H1 (cell line): Measurements from ENCODE around the gene ASCC1. TPM values are rescaled to one million over a fixed set of nuclear protein-coding genes. Genes with fewer than 3 reads are reported as not detected.
A peak's percentile ranks its signal among the peaks of the same experiment; 100 is the strongest.

Source experiments
- CTCF ChIA-PET: fragments of 300-600 bp; sonication (Branson Sonifier 250); formaldehyde crosslinking; loops from one replicate; lab custom pipeline; 2021; ENCODE audit not compliant: partially characterized antibody; lab: Charles Lee
- POLR2A ChIA-PET: fragments of 300-600 bp; sonication (Branson Sonifier 250); formaldehyde crosslinking; loops from one replicate; lab custom pipeline; 2021; ENCODE audit warnings: inconsistent platforms; ENCODE audit not compliant: partially characterized antibody; lab: Charles Lee
- DNase-seq, 2 experiments: peaks; one replicate each; pipeline versions ENCODE4 v3.0.0 to v3.0.0-alpha.2; 2010 to 2022; ENCODE audit warnings: low spot score in 2 of 2, low read depth in 1 of 2, mixed read lengths in 1 of 2
- FAIRE-seq: peaks from 2 replicates; lab custom pipeline; 2011; peaks lifted over from hg19 to GRCh38; lab: Jason Lieb, UNC
- H2AFZ ChIP-seq: 2 replicates; pipeline ENCODE4 v1.8.1; 2012; ENCODE audit warnings: low read length, inconsistent platforms
- H2AK5ac ChIP-seq: 2 replicates; pipeline ENCODE4 v1.6.1; 2013; ENCODE audit warnings: low read depth, low read length
- H2BK120ac ChIP-seq: replicated peaks from 2 replicates; pipeline ENCODE3; 2013; ENCODE audit warnings: low read depth, low read length, inconsistent platforms
- H2BK12ac ChIP-seq: 2 replicates; pipeline ENCODE4 v1.6.1; 2013; ENCODE audit warnings: low read depth, low read length
- H2BK15ac ChIP-seq: 2 replicates; pipeline ENCODE4 v1.6.1; 2013; ENCODE audit warnings: low read length
- H2BK20ac ChIP-seq: 2 replicates; pipeline ENCODE4 v1.6.1; 2013; ENCODE audit warnings: low read length
- H2BK5ac ChIP-seq: 2 replicates; pipeline ENCODE4 v1.6.1; 2013; ENCODE audit warnings: low read depth, low read length
- H3K14ac ChIP-seq: 2 replicates; pipeline ENCODE4 v1.6.1; 2013; ENCODE audit warnings: inconsistent platforms; ENCODE audit not compliant: insufficient read length
- H3K18ac ChIP-seq: 2 replicates; pipeline ENCODE4 v1.6.1; 2013; ENCODE audit warnings: low read length; ENCODE audit errors: extremely low read depth
- H3K23ac ChIP-seq: 2 replicates; pipeline ENCODE4 v1.6.1; 2013; ENCODE audit warnings: inconsistent platforms; ENCODE audit not compliant: insufficient read length
- H3K23me2 ChIP-seq: 2 replicates; pipeline ENCODE4 v1.6.1; 2013; ENCODE audit warnings: low read depth, low read length
- H3K27ac ChIP-seq: 2 replicates; pipeline ENCODE4 v1.6.1; 2011; ENCODE audit warnings: low read depth, low read length, inconsistent platforms
- H3K27me3 ChIP-seq, 4 experiments: replicated peaks in 1 of 4; 1 replicate in 1 of 4; 2 replicates in 3 of 4; pipeline versions ENCODE4 v1.6.1 to v1.8.1; 2011 to 2013; ENCODE audit warnings: low read length in 3 of 4, mild to moderate bottlenecking in 3 of 4, inconsistent platforms in 2 of 4, mixed read lengths in 2 of 4, moderate library complexity in 1 of 4; ENCODE audit not compliant: control insufficient read depth in 3 of 4, insufficient read depth in 3 of 4; ENCODE audit errors: extremely low read depth in 1 of 4
- H3K36me3 ChIP-seq, 4 experiments: 2 replicates each; pipeline versions ENCODE4 v1.6.1 to v1.8.1; 2011 to 2013; ENCODE audit warnings: mild to moderate bottlenecking in 4 of 4, low read length in 3 of 4, moderate library complexity in 2 of 4, control low read depth in 1 of 4, inconsistent platforms in 1 of 4; ENCODE audit not compliant: insufficient read depth in 4 of 4, control insufficient read depth in 2 of 4
- H3K4ac ChIP-seq: replicated peaks from 2 replicates; pipeline ENCODE3; 2013; ENCODE audit warnings: low read length, low read depth, mixed read lengths, inconsistent platforms; ENCODE audit not compliant: insufficient read length
- H3K4me1 ChIP-seq, 4 experiments: replicated peaks in 1 of 4; 1 replicate in 1 of 4; 2 replicates in 3 of 4; pipeline versions ENCODE4 v1.6.1 to v1.8.1; 2011 to 2013; ENCODE audit warnings: low read length in 3 of 4, inconsistent platforms in 2 of 4, mixed read lengths in 1 of 4; ENCODE audit not compliant: insufficient read depth in 4 of 4, control insufficient read depth in 3 of 4
- H3K4me2 ChIP-seq, 2 experiments: 2 replicates each; pipeline versions ENCODE4 v1.6.1 to v1.8.1; 2011 to 2013; ENCODE audit warnings: low read depth in 2 of 2, low read length in 2 of 2, control low read depth in 1 of 2, inconsistent platforms in 1 of 2, mild to moderate bottlenecking in 1 of 2; ENCODE audit not compliant: insufficient read depth in 1 of 2
- H3K4me3 ChIP-seq, 4 experiments: fragments of 200-600, 300-600 bp in 1 of 4; sonication (generic), shearing (Covaris generic), sonication (Bioruptor Twin) in 1 of 4; 2 replicates each; pipeline versions ENCODE4 v1.5.1 to v1.8.1; 2011 to 2016; ENCODE audit warnings: low read length in 4 of 4, low read depth in 3 of 4, control low read depth in 2 of 4, inconsistent platforms in 2 of 4, mild to moderate bottlenecking in 2 of 4, mixed read lengths in 1 of 4, moderate library complexity in 1 of 4; ENCODE audit not compliant: insufficient read depth in 2 of 4; ENCODE audit errors: extremely low read depth in 1 of 4
- H3K56ac ChIP-seq: replicated peaks from 2 replicates; pipeline ENCODE3; 2013; ENCODE audit warnings: low read depth, mild to moderate bottlenecking, mixed read lengths, low read length, inconsistent platforms; ENCODE audit not compliant: insufficient read length
- H3K79me1 ChIP-seq: 2 replicates; pipeline ENCODE4 v1.6.1; 2013; ENCODE audit warnings: low read depth, low read length, control low read depth
- H3K79me2 ChIP-seq, 2 experiments: 2 replicates each; pipeline versions ENCODE4 v1.6.1 to v1.8.1; 2012 to 2013; ENCODE audit warnings: low read length in 2 of 2, mild to moderate bottlenecking in 2 of 2, inconsistent platforms in 1 of 2; ENCODE audit not compliant: insufficient read depth in 2 of 2, control insufficient read depth in 1 of 2
- H3K9ac ChIP-seq, 4 experiments: replicated peaks in 1 of 4; 1 replicate in 1 of 4; 2 replicates in 3 of 4; pipeline versions ENCODE4 v1.6.1 to v1.8.1; 2011 to 2013; ENCODE audit warnings: low read depth in 3 of 4, low read length in 3 of 4, control low read depth in 2 of 4, mild to moderate bottlenecking in 2 of 4, moderate library complexity in 2 of 4, inconsistent platforms in 1 of 4; ENCODE audit errors: extremely low read depth in 1 of 4
- H3K9me3 ChIP-seq, 2 experiments: 2 replicates each; pipeline versions ENCODE4 v1.6.1 to v1.8.1; 2012 to 2013; ENCODE audit warnings: mild to moderate bottlenecking in 2 of 2, moderate library complexity in 2 of 2, control low read depth in 1 of 2, inconsistent platforms in 1 of 2, low read depth in 1 of 2, low read length in 1 of 2, mixed read lengths in 1 of 2; ENCODE audit not compliant: insufficient read depth in 2 of 2
- H4K20me1 ChIP-seq, 2 experiments: replicated peaks in 1 of 2; 2 replicates each; pipeline versions ENCODE3 to v1.8.1; 2011 to 2013; ENCODE audit warnings: inconsistent platforms in 2 of 2, low read length in 2 of 2, mild to moderate bottlenecking in 1 of 2; ENCODE audit not compliant: insufficient read depth in 2 of 2, control insufficient read depth in 1 of 2
- H4K5ac ChIP-seq: 2 replicates; pipeline ENCODE4 v1.6.1; 2013; ENCODE audit warnings: low read length, low read depth, mixed read lengths, inconsistent platforms; ENCODE audit not compliant: insufficient read length
- H4K8ac ChIP-seq: 2 replicates; pipeline ENCODE4 v1.8.0; 2013; ENCODE audit warnings: mild to moderate bottlenecking, moderate library complexity, low read length, inconsistent platforms; ENCODE audit not compliant: insufficient read depth; ENCODE audit errors: extremely low read depth
- H4K91ac ChIP-seq: replicated peaks from 2 replicates; pipeline ENCODE3; 2013; ENCODE audit warnings: low read length, mixed read lengths, inconsistent platforms; ENCODE audit not compliant: insufficient read length
- TAF7 ChIP-seq: optimal IDR thresholded peaks from 2 replicates; pipeline ENCODE3; 2011; ENCODE audit warnings: low read depth, mild to moderate bottlenecking, inconsistent platforms, low read length, moderate library complexity, borderline replicate concordance
- TEAD4 ChIP-seq: IDR thresholded peaks from 2 replicates; pipeline ENCODE4 v1.6.1; 2012; ENCODE audit warnings: low read depth, low read length, inconsistent platforms, mixed read lengths
- YY1 ChIP-seq: IDR thresholded peaks from 2 replicates; pipeline ENCODE4 v1.6.1; 2011; ENCODE audit warnings: low read depth, mild to moderate bottlenecking, low read length
- WGBS, 2 experiments: shearing (Covaris generic) in 1 of 2; methylation state at CpG; one replicate each; pipeline versions ENCODE4 v1.1.6 to v1.1.7; 2013 to 2015; ENCODE audit warnings: low lambda C conversion rate in 2 of 2, mixed read lengths in 2 of 2, inconsistent platforms in 1 of 2, low coverage in 1 of 2, missing lambda C conversion rate in 1 of 2; ENCODE audit not compliant: insufficient replicate concordance in 2 of 2, insufficient coverage in 1 of 2, insufficient read length in 1 of 2; ENCODE audit errors: extremely low coverage in 1 of 2, missing lambda C conversion rate in 1 of 2; 5-methylcytosine and 5-hydroxymethylcytosine counted together
- polyA plus RNA-seq, 7 experiments: library from polyadenylated mRNA; depleted of rRNA in 3 of 7; stranded (reverse) in 5 of 7; unstranded in 2 of 7; fragments of >200 nt in 5 of 7; fragments of 200-250 nt in 2 of 7; gene quantifications; 1 replicate in 5 of 7; 2 replicates in 1 of 7; 4 replicates in 1 of 7; pipeline versions ENCODE4 v1.2.1 to v1.2.3, GENCODE V29; 2011 to 2013; ENCODE audit warnings: missing spikeins in 2 of 7, mixed read lengths in 2 of 7
- total RNA-seq: library from RNA; stranded (reverse); fragmentation: NEBNext Ultra II Directional; extraction: Animal tissue kit (Norgen Biotek cat#: 25700); gene quantifications from 2 replicates; pipeline ENCODE4 v1.2.1, GENCODE V29; 2021

ASCC1 gene
- total and polyA plus RNA-seq, 2 of the 8 experiments (the other 6 are each of a cell fraction or from before 2014, with no cell fraction given), result 25.6 to 35.8 TPM

DNA sequence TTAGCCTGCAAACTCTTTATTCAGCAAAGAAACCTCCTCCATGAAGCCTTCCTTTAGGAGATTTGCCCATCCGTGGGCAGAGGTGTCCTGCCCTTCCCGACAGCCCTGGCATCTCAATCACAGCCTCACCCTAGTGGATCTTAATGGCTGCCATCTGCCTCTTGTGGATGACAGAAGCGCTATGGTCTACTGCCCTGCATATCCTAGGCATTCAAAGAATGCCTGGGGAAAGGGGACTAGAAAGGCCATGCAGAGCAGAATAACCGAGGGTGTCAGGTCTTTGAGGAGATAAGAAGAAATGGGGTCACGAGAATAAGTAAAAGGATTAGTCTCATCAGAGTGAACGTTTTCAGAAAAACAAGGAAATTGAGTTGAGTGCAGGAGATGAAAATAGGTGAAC is 70.0 kb downstream of the ASCC1 start:
- no peaks in the 10 kb centered on the region for H3K9me3 ChIP-seq
- H2AFZ ChIP-seq, result no peak overlapping the region
- no peaks in the 10 kb centered on the region; the same call in 1 of the 2 replicates for H3K79me1 ChIP-seq
- FAIRE-seq, result peak; percentile 82
- ChIA-PET CTCF (no interaction called here), POLR2A (interaction anchor here (1.0 to 1.1 kb wide), 2 partner anchors 10 to 13 kb away, joined by 3 to 4 read pairs; no protein-coding TSS in a partner anchor)
- H3K56ac ChIP-seq, result no peak overlapping the region
- H2AK5ac ChIP-seq, result no peak overlapping the region
- H3K14ac ChIP-seq, result no peak overlapping the region
- H4K8ac ChIP-seq, result no peak overlapping the region
- H3K4ac ChIP-seq, result no peak overlapping the region
- no peak overlapping the region for H3K4me3 ChIP-seq
- no peak overlapping the region; a peak in 1 of 4 replicates for H3K4me2 ChIP-seq
- no peaks in the 10 kb centered on the region for H3K27me3 ChIP-seq
- no peak overlapping the region; the same call in 1 of the 2 replicates for H2BK5ac ChIP-seq
- H2BK15ac ChIP-seq, result 0 out of 2 replicates have a peak overlapping the region, but pooled peaks have one; percentile 63
- 63% methylated on average over 6 of the region's 6 CpGs; no CpG with 5 or more reads in 1 of the 2 experiments for WGBS, 2 experiments
- H3K79me2 ChIP-seq, result no peaks in the 10 kb centered on the region
- H4K20me1 ChIP-seq, result no peaks in the 10 kb centered on the region
- no peak overlapping the region for H3K27ac ChIP-seq
- H3K23me2 ChIP-seq, result no peaks in the 10 kb centered on the region
- H2BK20ac ChIP-seq, result no peak overlapping the region
- no peak overlapping the region for H3K23ac ChIP-seq
- no peak for DNase-seq
- 0 out of 2 replicates have a peak overlapping the region, but pooled peaks have one; percentile 63 for H3K18ac ChIP-seq
- H4K91ac ChIP-seq, result no peak overlapping the region
- peaks cover 0 to 8% (median 5%) of the 10 kb centered on the region in 4 experiments; a peak in 5 of 7 replicates for H3K4me1 ChIP-seq
- H2BK120ac ChIP-seq, result no peak overlapping the region
- no peak overlapping the region for H4K5ac ChIP-seq
- TF ChIP-seq YY1, result peak; percentile 91
- no peak for TF ChIP-seq TAF7
- peak; percentile 84 for TF ChIP-seq TEAD4
- TF ChIP-seq, all 59 proteins: peak for 2
- Histone ChIP-seq H3K36me3 (no peaks in the 10 kb centered on the region), H2BK12ac (no peak overlapping the region; the same call in 1 of the 2 replicates), H3K9ac (no peak overlapping the region)
